Right lobe of liver (tissue), 4 donors: Measurements from ENCODE around the gene GMNN.

Experiments
- POLR2A ChIP-seq: fragments of 450-650 bp; IDR thresholded peaks from one replicate; pipeline ENCODE4 v1.6.1; 2017; ENCODE audit warnings: antibody characterized with exemption, mild to moderate bottlenecking
- TF ChIP-seq, protein P1 (sequence below), 4 donors: fragments of 200-600 bp in 3 of 4; fragments of 450-650 bp in 1 of 4; IDR thresholded peaks; one replicate each; pipeline versions ENCODE4 v1.5.1 to v1.8.0; 2016 to 2022; ENCODE audit warnings: antibody characterized with exemption in 4 of 4, mild to moderate bottlenecking in 2 of 4
- donor health status: DM: no; HTN: no; CAD: no.
- donor health status: DM: no; HTN: no; CAD: no.
- donor health status: DM: no; HTN: yes; CAD: no.

DNA sequence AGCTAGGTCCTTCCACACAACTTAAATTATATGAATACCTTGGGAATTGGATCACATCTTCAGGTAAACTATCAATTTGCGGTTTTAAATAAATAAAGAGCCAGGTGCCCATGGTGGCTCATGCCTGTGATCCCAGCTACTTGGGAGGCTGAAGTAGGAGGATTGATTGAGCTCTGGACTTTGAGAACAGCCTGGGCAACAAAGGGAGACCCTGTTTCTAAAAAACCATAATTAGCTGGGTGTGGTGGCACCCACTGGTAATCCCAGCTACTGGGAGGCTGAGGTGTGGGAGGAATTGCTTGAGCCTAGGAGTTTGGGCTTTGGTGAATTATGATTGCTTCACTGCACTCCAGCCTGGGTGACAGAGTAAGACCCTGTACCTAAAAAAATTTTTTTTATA is 3.4 kb downstream of the GMNN start:
- TF ChIP-seq, protein P1, sequence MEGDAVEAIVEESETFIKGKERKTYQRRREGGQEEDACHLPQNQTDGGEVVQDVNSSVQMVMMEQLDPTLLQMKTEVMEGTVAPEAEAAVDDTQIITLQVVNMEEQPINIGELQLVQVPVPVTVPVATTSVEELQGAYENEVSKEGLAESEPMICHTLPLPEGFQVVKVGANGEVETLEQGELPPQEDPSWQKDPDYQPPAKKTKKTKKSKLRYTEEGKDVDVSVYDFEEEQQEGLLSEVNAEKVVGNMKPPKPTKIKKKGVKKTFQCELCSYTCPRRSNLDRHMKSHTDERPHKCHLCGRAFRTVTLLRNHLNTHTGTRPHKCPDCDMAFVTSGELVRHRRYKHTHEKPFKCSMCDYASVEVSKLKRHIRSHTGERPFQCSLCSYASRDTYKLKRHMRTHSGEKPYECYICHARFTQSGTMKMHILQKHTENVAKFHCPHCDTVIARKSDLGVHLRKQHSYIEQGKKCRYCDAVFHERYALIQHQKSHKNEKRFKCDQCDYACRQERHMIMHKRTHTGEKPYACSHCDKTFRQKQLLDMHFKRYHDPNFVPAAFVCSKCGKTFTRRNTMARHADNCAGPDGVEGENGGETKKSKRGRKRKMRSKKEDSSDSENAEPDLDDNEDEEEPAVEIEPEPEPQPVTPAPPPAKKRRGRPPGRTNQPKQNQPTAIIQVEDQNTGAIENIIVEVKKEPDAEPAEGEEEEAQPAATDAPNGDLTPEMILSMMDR (IDR thresholded peaks at IDR 0.05), result no peak
- no peak for TF ChIP-seq POLR2A
